PC-3 (cell line): Measurements from ENCODE around the gene P2RY1.

Experiments used
- EZH2 ChIP-seq: fragments of 300-600 bp; sonication (generic); IDR thresholded peaks from one replicate; pipeline ENCODE4 v1.6.1; 2017; ENCODE audit warnings: antibody characterized with exemption, mild to moderate bottlenecking, low read length; ENCODE audit not compliant: unreplicated experiment
- TF ChIP-seq, protein P1 (sequence below): fragments of 300-600 bp; sonication (generic); conservative IDR thresholded peaks from 2 replicates; pipeline ENCODE4 v1.5.1; 2017; ENCODE audit warnings: antibody characterized with exemption, low read depth, mild to moderate bottlenecking, low read length

DNA sequence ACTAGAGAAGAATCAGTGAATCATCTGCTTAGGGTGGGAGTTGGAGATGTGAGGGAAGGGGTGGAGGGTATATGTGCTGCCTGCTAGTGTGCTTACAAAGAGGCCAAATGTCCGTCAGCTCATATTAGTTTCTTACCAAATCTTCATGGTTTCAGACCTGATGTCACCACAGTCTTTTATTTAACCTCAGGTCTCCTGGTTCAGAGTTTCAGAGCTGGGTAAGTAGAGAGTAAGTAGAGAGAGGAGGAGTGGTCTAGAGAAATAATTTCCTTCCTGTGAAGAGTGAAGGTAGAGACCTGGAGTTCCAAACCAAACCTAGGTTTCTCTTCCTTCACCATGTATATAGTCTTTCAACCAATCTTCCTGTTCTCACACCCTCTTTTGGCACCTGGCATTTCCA, 17.5 kb upstream of the P2RY1 start:
- TF ChIP-seq EZH2: no peak
- TF ChIP-seq, protein P1, sequence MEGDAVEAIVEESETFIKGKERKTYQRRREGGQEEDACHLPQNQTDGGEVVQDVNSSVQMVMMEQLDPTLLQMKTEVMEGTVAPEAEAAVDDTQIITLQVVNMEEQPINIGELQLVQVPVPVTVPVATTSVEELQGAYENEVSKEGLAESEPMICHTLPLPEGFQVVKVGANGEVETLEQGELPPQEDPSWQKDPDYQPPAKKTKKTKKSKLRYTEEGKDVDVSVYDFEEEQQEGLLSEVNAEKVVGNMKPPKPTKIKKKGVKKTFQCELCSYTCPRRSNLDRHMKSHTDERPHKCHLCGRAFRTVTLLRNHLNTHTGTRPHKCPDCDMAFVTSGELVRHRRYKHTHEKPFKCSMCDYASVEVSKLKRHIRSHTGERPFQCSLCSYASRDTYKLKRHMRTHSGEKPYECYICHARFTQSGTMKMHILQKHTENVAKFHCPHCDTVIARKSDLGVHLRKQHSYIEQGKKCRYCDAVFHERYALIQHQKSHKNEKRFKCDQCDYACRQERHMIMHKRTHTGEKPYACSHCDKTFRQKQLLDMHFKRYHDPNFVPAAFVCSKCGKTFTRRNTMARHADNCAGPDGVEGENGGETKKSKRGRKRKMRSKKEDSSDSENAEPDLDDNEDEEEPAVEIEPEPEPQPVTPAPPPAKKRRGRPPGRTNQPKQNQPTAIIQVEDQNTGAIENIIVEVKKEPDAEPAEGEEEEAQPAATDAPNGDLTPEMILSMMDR: no peak
